LHCN-M2 (cell line): ENCODE measurements around the gene MORN1. TPM values are rescaled to one million over a fixed set of nuclear protein-coding genes. Genes with fewer than 3 reads are reported as not detected.
A peak's percentile ranks its signal among the peaks of the same experiment; 100 is the strongest.

Experiments
- DNase-seq: peaks from one replicate; pipeline ENCODE4 v3.0.0-alpha.2; 2012; ENCODE audit warnings: low read depth
- total RNA-seq: library from RNA; depleted of rRNA; stranded (reverse); fragments of >200 nt; gene quantifications from 2 replicates; pipeline ENCODE4 v1.2.3, GENCODE V29; 2014; rRNA removed

MORN1 gene
- total RNA-seq, 1 experiment from 2014 or later: 7.5 TPM

DNA sequence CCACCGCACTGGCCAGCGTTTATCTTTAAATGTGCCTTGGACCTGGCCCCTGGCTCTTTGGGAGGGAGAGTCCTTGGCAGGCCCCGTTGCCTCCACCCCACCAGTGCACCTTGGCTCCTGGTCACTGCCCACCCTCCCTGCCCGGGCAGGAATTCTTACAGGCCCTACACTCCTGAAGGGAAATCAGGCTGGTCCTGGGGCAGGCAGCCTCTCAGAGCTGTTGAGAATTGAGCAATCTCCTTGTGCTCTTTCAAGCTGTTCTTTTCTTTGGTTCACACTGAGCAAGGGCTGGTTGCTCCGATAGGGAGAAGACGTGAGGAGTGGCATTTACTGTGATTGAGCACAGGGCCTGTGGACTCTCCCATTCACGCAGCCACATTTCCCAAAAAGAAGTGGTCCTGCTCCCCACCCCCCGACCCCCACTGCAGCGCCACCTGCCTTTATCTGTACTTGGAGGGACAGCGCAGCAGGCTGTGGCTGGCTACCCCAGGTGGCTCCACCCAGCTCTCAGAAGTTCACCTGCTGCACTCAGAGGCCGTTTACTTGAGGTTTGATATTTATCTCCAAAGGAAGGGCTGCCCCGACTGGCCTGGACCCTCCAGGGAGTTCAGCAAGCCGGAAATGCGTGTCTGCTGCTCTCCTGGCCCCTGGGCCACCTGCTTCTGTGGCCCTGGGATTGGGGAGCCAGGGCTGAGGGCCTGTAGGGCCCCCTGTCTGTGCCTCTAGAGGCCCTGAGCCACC, 115.4 kb downstream of the MORN1 start:
- DNase-seq: peak; percentile 26

DNA sequence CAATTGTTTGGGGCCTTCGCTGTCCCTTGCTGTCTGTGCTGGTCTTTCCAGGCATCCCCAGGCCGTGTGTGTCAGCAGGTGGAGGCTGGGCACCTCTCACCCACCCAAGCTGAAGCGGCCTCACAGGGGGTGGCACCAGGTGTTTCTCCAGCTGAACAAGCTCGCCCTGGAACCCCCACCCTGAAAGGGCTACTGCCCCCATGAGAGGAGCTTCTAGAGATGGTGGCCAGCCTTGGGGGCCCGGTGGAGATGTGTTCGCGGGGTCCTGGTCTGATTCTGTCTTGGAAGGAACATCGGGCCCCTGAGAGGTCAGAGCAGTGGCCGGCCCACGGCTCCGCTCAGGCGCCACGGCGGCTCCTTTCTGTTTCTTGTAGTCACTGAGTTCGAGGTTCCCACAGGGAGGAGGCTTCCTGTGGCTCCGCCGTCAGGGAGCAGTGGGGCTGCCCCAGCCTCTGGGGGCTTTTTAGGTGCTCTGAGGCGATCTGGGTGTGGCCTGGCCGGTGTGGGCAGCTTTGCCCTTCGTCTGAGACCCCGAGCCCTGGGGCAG, 116.4 kb downstream of the MORN1 start:
- no peak for DNase-seq

DNA sequence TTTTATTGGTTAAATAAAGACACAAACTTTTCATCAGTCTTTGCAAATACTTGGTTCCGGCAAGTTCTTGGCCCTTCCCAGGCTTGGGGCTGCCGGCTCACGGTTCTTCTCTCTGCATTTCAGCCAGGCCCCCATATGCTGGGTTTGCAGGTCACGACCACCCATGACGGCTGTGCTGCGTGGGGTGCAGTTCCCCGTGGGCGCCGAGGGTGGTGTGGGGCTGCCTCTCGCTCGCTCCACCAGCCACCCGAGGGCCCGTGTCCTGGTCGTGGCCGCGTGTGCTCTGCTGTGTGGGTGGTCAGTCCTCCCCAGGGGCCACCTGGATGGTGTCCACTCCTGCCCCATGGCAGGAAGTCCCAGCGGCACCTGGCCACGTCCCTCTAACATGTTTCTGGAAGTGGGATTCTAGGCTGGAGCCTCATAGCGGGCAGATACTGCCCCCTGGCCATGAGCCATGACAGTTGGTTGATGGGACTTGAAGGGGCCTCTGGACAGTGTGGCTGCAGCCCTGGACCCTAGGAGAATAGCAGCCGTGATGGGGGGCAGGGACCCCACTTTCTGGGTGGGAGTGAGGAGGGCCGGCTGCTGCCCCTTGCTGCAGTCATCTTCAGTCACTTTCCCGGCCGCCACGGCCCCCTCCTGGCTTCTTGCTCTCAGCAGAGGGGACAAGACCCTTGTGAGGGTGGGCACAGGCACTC, 117.0 kb downstream of the MORN1 start:
- DNase-seq: no peak

DNA sequence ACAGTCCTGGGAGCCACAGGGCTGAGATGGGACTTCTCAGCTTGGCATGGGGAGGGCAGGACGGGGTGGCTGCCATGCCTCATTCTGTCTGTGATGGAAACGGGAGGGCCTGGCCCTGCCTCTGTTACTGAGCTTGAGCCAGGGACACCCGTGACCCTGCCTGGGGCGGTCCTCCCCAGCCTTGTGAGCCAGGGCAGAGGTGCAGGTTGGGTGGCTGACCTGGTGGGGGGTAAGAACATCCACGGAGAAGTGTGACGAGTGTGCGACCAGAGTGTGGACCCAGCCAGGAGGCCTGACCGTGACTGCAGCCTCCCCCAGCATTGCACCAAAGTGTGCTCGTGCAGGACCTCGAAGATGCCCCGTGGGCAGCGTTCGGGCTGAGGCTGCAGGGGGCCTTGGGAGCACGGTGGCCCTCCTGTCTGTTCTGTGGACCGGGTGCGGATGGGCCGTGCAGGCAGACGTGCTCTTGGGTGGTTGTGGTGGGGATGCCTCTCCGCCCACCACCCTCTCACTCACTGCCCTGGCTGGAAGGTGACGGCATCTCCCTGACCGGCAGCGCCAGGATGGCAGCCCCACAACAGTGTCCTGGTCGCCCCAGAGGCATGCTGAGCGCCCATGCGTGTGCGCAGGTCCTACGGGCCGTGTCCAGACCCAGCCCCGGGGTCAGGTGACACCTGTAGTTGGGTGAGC, 117.8 kb downstream of the MORN1 start:
- DNase-seq: no peak

DNA sequence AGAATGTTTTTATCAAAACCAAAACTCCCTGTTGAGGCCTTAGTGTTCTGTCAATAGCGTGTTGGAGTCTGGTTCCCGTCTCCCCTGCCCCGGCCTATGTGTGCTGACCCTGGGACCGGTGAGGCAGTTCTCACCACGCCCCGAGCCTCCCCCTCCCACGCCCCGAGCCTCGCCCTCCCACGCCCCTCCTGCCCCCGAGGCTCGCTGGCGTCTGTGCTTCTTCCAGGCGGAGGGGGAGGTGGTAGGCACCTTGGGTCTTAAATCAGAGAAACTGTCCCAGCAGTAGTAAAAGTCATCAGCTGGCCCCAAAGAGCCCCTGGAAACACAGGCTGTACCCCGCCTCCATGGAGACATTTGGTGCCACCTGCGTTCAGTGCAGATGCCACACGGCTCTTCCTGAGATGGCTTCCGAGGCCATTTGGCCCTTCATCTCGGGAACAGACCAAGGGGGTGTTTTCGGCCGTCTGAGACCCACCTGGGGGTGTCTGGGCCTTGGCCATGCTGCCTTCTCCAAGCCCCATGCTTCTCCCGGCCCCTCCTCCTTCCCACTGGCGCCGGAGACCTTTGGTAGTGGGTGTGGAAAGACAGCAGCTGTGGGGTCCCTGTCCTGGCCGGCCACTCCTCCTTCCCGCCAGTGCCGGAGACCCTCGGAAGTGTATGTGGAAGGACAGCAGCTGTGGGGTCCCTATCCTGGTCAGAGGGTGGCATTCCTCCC, 118.5 kb downstream of the MORN1 start:
- no peak for DNase-seq

DNA sequence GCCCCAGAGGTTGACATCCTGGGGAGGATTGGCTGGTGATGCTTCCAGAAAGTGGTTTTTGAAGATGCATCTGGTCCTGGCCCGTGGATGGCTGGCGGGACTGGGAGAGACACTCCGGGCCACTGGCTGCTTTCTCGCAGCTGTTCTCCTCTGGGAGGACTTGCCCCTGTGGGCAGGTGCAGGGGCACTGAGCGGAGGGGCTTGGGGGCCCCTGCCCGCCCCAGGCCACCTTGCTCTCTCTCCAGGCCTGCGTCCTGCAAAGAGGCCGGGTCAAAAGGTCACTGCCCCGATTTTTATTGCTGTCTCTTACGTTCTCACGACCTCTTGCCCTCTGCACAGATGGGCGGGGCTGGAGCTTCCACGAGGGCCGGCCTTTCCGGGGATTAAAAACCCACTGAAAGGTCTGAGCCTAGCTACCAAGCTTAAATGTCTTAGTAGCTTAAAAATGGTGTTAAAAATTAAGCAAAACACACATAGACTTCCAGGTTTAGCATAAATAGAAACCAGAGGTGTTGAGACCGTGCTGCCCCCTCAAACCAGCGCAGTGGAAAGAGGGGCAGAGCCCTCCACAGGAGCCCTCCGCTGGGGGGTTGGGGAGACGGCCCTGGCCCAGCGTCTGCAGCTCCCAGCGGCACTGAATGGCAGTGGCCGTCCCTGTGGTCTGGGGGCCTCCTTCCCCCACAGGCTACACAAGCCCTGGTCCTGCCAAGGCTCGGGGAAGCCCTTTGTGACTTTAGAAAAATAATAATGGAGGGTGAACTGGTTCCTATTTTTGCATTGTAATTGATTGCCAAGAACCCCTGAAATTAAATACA, 119.3 kb downstream of the MORN1 start:
- DNase-seq: no peak

Other genes starting within 250 kb of the MORN1 start
- 40.9 and 47.5 TPM in 2 replicates for gene FAAP20, start 196.8 kb downstream of the MORN1 start, total RNA-seq
- 13.9 and 16.5 TPM in 2 replicates for gene SKI, start 163.2 kb downstream of the MORN1 start, total RNA-seq
- 97.2 and 104 TPM in 2 replicates for gene RER1, start 287 bp upstream of the MORN1 start, total RNA-seq
- 47.9 and 51.6 TPM in 2 replicates for gene PEX10, start 21.0 kb upstream of the MORN1 start, total RNA-seq
- gene PLCH2, start 84.7 kb upstream of the MORN1 start, total RNA-seq: 0.06 TPM in 1 of 2 replicates, not detected in the other
- gene PANK4, start 135.0 kb upstream of the MORN1 start, total RNA-seq: 22.4 and 30.0 TPM in 2 replicates
- gene HES5, start 138.7 kb upstream of the MORN1 start, total RNA-seq: not detected in 2 replicates
- gene TNFRSF14, start 164.8 kb upstream of the MORN1 start, total RNA-seq: 13.1 TPM in 2 replicates
- gene PRXL2B, start 195.2 kb upstream of the MORN1 start, total RNA-seq: 39.6 and 40.7 TPM in 2 replicates
- gene MMEL1, start 241.5 kb upstream of the MORN1 start, total RNA-seq: not detected in 2 replicates